Stimulated activated CD4-positive, alpha-beta T cell treated with anti-CD3 and anti-CD28 coated beads, Interleukin-2, amount 100 ng/mL, for 48 hours (primary cell): ENCODE measurements around the gene PTCHD1.

Source experiments
- DNase-seq, 2 donors: peaks; one replicate each; pipeline ENCODE4 v3.0.0-alpha.2; 2020

The PTCHD1 gene

DNA sequence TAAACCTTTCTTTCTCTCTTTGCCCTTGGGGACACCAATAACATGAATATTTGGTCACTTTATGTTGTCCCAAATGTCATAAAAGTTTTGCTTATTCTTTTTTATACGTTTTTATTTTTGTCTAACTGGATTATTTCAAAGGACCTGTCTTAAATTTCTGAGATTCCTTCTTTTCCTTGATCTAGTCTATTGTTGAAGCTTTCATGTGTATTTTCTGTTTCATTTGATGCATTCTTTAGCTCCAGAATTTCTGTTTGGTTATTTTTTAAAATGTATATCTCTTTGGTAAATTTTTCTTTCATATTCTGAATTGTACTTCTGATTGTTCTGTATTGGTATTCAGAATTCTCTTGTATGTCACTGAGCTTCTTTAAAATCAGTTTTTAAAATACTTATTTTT is 88.3 kb downstream of the PTCHD1 start:
- no peak for DNase-seq

DNA sequence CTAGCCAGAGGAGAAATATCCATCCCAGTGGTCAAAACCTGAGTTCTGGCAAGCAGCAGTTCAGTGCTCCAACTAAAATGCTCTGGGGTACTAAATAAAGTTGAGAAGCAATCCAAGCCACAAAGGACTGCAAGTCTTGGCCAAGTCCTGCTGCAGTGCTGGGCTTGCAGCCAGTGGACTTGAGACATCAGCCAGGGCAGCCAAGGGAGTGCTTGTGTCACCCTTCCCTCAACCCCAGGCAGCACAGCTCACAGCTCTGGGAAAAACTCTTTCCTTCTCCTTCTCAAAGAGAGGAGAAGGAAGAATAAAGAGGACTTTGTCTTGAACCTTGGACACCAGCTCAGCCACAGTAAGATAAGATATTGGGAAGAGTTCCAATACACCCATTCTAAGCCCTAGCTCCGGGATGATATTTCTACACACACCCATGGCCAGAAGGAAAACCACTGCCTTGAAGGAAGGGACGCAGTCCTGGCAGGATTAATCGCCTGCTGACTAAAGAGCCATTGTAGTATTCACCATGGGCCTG is 99.8 kb downstream of the PTCHD1 start:
- DNase-seq = no peak

GRCh38 chrX:23435108-23435507 is 100.5 kb downstream of the PTCHD1 start:
- no peak for DNase-seq

DNA sequence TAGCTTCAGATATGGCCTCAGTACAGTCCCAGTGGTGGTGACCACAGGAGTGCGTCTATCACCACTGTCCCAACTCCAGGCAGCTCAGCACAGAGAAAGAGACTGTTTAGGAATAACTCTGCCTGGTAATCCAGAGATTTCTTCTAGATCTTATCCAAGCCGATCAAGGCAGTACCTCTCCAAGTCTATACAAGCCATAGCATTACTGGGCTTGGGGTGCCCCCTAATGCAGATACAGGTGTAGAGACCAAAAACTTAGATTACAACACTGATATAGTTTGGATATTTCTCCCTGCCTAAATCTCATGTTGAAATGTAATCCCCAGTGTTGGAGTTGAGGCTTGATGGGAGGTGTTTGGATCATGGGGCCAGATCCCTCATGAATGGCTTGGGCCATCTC is 100.9 kb downstream of the PTCHD1 start:
- DNase-seq = no peak

- DNase-seq = no peak
Measured at GRCh38 chrX:23436875-23437274, 102.2 kb downstream of the PTCHD1 start.

DNA sequence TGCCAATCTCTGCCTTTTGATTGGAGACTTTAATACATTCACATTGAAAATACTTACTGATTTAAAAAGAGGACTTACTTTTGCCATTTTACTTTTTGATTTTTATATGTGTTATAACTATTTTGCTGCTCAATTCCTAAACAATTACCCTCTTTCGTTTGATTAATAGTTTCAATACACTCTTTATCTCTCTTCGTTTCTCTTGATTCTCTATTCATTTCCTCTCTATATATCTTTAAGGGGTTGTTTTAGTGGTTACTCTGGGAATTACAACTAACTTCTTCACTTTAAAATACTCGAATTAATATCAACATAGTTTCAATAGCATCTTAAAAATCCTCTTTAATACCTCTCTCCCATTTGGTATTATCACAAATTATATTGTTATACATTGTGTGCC is 116.6 kb downstream of the PTCHD1 start:
- DNase-seq = no peak
